ENCODE data around the gene ZBTB25.

Gene ZBTB25

GRCh38 chr14:64501411-64502171 lies 2.0 kb downstream of the ZBTB25 start:
- Histone ChIP-seq H3K9me3 (ENCODE audit: insufficient read depth, low read depth, low read length) (no peaks in the 10 kb centered on the region), H3K36me3 (ENCODE audit: insufficient read depth, low read depth, low read length) (peaks cover 11% of the 10 kb centered on the region; the same call in 1 of the 2 replicates), H3K4me3 (ENCODE audit: low read length) (peak overlapping the region; percentile 96; the same call in 1 of the 2 replicates), H3K4me1 (ENCODE audit: insufficient read depth, low read length) (peaks cover 15% of the 10 kb centered on the region), H3K9ac (ENCODE audit: low read depth, low read length) (0 out of 2 replicates have a peak overlapping the region, but pooled peaks have one; percentile 6), H3K27ac (ENCODE audit: low read length) (no peak overlapping the region), H3K27me3 (ENCODE audit: insufficient read depth, low read length) (no peaks in the 10 kb centered on the region)

GRCh38 chr14:64500088-64500487 lies 3.5 kb downstream of the ZBTB25 start:
- no peaks in the 10 kb centered on the region for H3K27me3 ChIP-seq (ENCODE audit: insufficient read depth, low read length)
- no peak overlapping the region for H3K27ac ChIP-seq (ENCODE audit: low read length)
- peaks cover 14% of the 10 kb centered on the region; the same call in 1 of the 2 replicates for H3K36me3 ChIP-seq (ENCODE audit: insufficient read depth, low read depth, low read length)
- H3K4me3 ChIP-seq (ENCODE audit: low read length) = no peak overlapping the region
- no peaks in the 10 kb centered on the region for H3K9me3 ChIP-seq (ENCODE audit: insufficient read depth, low read depth, low read length)
- H3K4me1 ChIP-seq (ENCODE audit: insufficient read depth, low read length) = peaks cover 13% of the 10 kb centered on the region
- no peak overlapping the region for H3K9ac ChIP-seq (ENCODE audit: low read depth, low read length)

- no peak overlapping the region for H3K9ac ChIP-seq (ENCODE audit: low read depth, low read length)
- peaks cover 3% of the 10 kb centered on the region for H3K4me1 ChIP-seq (ENCODE audit: insufficient read depth, low read length)
- no peaks in the 10 kb centered on the region for H3K27me3 ChIP-seq (ENCODE audit: insufficient read depth, low read length)
- no peak overlapping the region for H3K4me3 ChIP-seq (ENCODE audit: low read length)
- H3K9me3 ChIP-seq (ENCODE audit: insufficient read depth, low read depth, low read length) = no peaks in the 10 kb centered on the region
- no peak overlapping the region for H3K27ac ChIP-seq (ENCODE audit: low read length)
- peaks cover 19% of the 10 kb centered on the region; the same call in 1 of the 2 replicates for H3K36me3 ChIP-seq (ENCODE audit: insufficient read depth, low read depth, low read length)
Measured at GRCh38 chr14:64496764-64497163, 6.9 kb downstream of the ZBTB25 start.

- H3K36me3 ChIP-seq (ENCODE audit: insufficient read depth, low read depth, low read length) = peaks cover 19% of the 10 kb centered on the region; the same call in 1 of the 2 replicates
Measured at GRCh38 chr14:64495252-64495651, 8.4 kb downstream of the ZBTB25 start.

GRCh38 chr14:64493455-64493854 lies 10.2 kb downstream of the ZBTB25 start:
- H3K9me3 ChIP-seq (ENCODE audit: insufficient read depth, low read depth, low read length) = no peaks in the 10 kb centered on the region
- H3K4me1 ChIP-seq (ENCODE audit: insufficient read depth, low read length) = no peaks in the 10 kb centered on the region
- no peak overlapping the region for H3K9ac ChIP-seq (ENCODE audit: low read depth, low read length)
- no peak overlapping the region for H3K4me3 ChIP-seq (ENCODE audit: low read length)
- peaks cover 19% of the 10 kb centered on the region; the same call in 1 of the 2 replicates for H3K36me3 ChIP-seq (ENCODE audit: insufficient read depth, low read depth, low read length)
- no peaks in the 10 kb centered on the region for H3K27me3 ChIP-seq (ENCODE audit: insufficient read depth, low read length)
- no peak overlapping the region for H3K27ac ChIP-seq (ENCODE audit: low read length)

More at GRCh38 chr14:64495252-64495651, 8.4 kb downstream of the ZBTB25 start:
- no peak overlapping the region for H3K9ac ChIP-seq (ENCODE audit: low read depth, low read length)
- H3K27ac ChIP-seq (ENCODE audit: low read length) = no peak overlapping the region
- no peak overlapping the region for H3K4me3 ChIP-seq (ENCODE audit: low read length)
- H3K27me3 ChIP-seq (ENCODE audit: insufficient read depth, low read length) = no peaks in the 10 kb centered on the region
- H3K9me3 ChIP-seq (ENCODE audit: insufficient read depth, low read depth, low read length) = no peaks in the 10 kb centered on the region
- no peaks in the 10 kb centered on the region for H3K4me1 ChIP-seq (ENCODE audit: insufficient read depth, low read length)

- H3K4me3 ChIP-seq (ENCODE audit: low read length) = no peak overlapping the region
- no peak overlapping the region for H3K27ac ChIP-seq (ENCODE audit: low read length)
- H3K9ac ChIP-seq (ENCODE audit: low read depth, low read length) = no peak overlapping the region
- H3K36me3 ChIP-seq (ENCODE audit: insufficient read depth, low read depth, low read length) = peaks cover 31% of the 10 kb centered on the region
- no peaks in the 10 kb centered on the region for H3K4me1 ChIP-seq (ENCODE audit: insufficient read depth, low read length)
- no peaks in the 10 kb centered on the region for H3K9me3 ChIP-seq (ENCODE audit: insufficient read depth, low read depth, low read length)
- no peaks in the 10 kb centered on the region for H3K27me3 ChIP-seq (ENCODE audit: insufficient read depth, low read length)
Measured at GRCh38 chr14:64491637-64492036, 12.0 kb downstream of the ZBTB25 start.

GRCh38 chr14:64488590-64489099 lies 15.0 kb downstream of the ZBTB25 start:
- Histone ChIP-seq H3K4me3 (ENCODE audit: low read length) (no peak overlapping the region), H3K4me1 (ENCODE audit: insufficient read depth, low read length) (no peaks in the 10 kb centered on the region), H3K36me3 (ENCODE audit: insufficient read depth, low read depth, low read length) (peaks cover 24% of the 10 kb centered on the region), H3K27ac (ENCODE audit: low read length) (no peak overlapping the region), H3K9me3 (ENCODE audit: insufficient read depth, low read depth, low read length) (no peaks in the 10 kb centered on the region), H3K9ac (ENCODE audit: low read depth, low read length) (no peak overlapping the region), H3K27me3 (ENCODE audit: insufficient read depth, low read length) (no peaks in the 10 kb centered on the region)

GRCh38 chr14:64478634-64479250 lies 24.9 kb downstream of the ZBTB25 start:
- Histone ChIP-seq H3K27ac (ENCODE audit: low read length) (no peak overlapping the region), H3K36me3 (ENCODE audit: insufficient read depth, low read depth, low read length) (no peaks in the 10 kb centered on the region; the same call in 1 of the 2 replicates), H3K4me1 (ENCODE audit: insufficient read depth, low read length) (no peaks in the 10 kb centered on the region), H3K9me3 (ENCODE audit: insufficient read depth, low read depth, low read length) (no peaks in the 10 kb centered on the region), H3K4me3 (ENCODE audit: low read length) (no peak overlapping the region), H3K9ac (ENCODE audit: low read depth, low read length) (no peak overlapping the region), H3K27me3 (ENCODE audit: insufficient read depth, low read length) (no peaks in the 10 kb centered on the region)

- Histone ChIP-seq H3K9me3 (ENCODE audit: insufficient read depth, low read depth, low read length) (no peaks in the 10 kb centered on the region), H3K27ac (ENCODE audit: low read length) (no peak overlapping the region), H3K36me3 (ENCODE audit: insufficient read depth, low read depth, low read length) (no peaks in the 10 kb centered on the region), H3K4me3 (ENCODE audit: low read length) (no peak overlapping the region), H3K4me1 (ENCODE audit: insufficient read depth, low read length) (no peaks in the 10 kb centered on the region), H3K27me3 (ENCODE audit: insufficient read depth, low read length) (no peaks in the 10 kb centered on the region), H3K9ac (ENCODE audit: low read depth, low read length) (no peak overlapping the region)
Measured at GRCh38 chr14:64476438-64476837, 27.2 kb downstream of the ZBTB25 start.

- Histone ChIP-seq H3K4me3 (ENCODE audit: low read length) (no peak overlapping the region), H3K36me3 (ENCODE audit: insufficient read depth, low read depth, low read length) (no peaks in the 10 kb centered on the region), H3K27me3 (ENCODE audit: insufficient read depth, low read length) (no peaks in the 10 kb centered on the region), H3K9ac (ENCODE audit: low read depth, low read length) (no peak overlapping the region), H3K4me1 (ENCODE audit: insufficient read depth, low read length) (no peaks in the 10 kb centered on the region), H3K9me3 (ENCODE audit: insufficient read depth, low read depth, low read length) (no peaks in the 10 kb centered on the region), H3K27ac (ENCODE audit: low read length) (no peak overlapping the region)
Measured at GRCh38 chr14:64475585-64476273, 27.9 kb downstream of the ZBTB25 start.

GRCh38 chr14:64474698-64475097 lies 28.9 kb downstream of the ZBTB25 start:
- Histone ChIP-seq H3K4me1 (ENCODE audit: insufficient read depth, low read length) (no peaks in the 10 kb centered on the region), H3K27me3 (ENCODE audit: insufficient read depth, low read length) (no peaks in the 10 kb centered on the region), H3K27ac (ENCODE audit: low read length) (no peak overlapping the region), H3K9ac (ENCODE audit: low read depth, low read length) (no peak overlapping the region), H3K36me3 (ENCODE audit: insufficient read depth, low read depth, low read length) (no peaks in the 10 kb centered on the region), H3K9me3 (ENCODE audit: insufficient read depth, low read depth, low read length) (no peaks in the 10 kb centered on the region), H3K4me3 (ENCODE audit: low read length) (no peak overlapping the region)

Data from iPS-20b (cell line).